SU-DHL-6 (cell line): Measurements from ENCODE around the gene DCDC2C.

Source experiments
- CTCF ChIP-seq: fragments of 200-600 bp; sonication (generic); IDR thresholded peaks from one replicate; pipeline ENCODE4 v1.5.1; 2017; ENCODE audit warnings: antibody characterized with exemption, mild to moderate bottlenecking, low read length, moderate library complexity; ENCODE audit not compliant: insufficient read depth, poor library complexity, severe bottlenecking
- EZH2phosphoT487 ChIP-seq: fragments of 200-600 bp; sonication (generic), shearing (Covaris generic); conservative IDR thresholded peaks from 2 replicates; pipeline ENCODE4 v1.6.1; 2018; ENCODE audit warnings: mild to moderate bottlenecking, antibody characterized with exemption, low read length, moderate library complexity, mixed read lengths

GRCh38 chr2:3785890-3786273 lies 82.5 kb downstream of the DCDC2C start:
- no peak for TF ChIP-seq CTCF
- TF ChIP-seq EZH2phosphoT487: no peak
